CD4-positive, alpha-beta T cell (primary cell): ENCODE data around the gene PIRT. TPM values are rescaled to one million over a fixed set of nuclear protein-coding genes. Genes with fewer than 3 reads are reported as not detected.

Experiments
- ATAC-seq: fragments of 200-7000 bp; cut with Tn5 transposase; one replicate; pipeline ENCODE4 v1.10.0; 2022; ENCODE audit warnings: mild to moderate bottlenecking; ENCODE audit not compliant: poor library complexity
- CTCF ChIA-PET: fragments of 350-600 bp; sonication (Branson Sonifier 250); formaldehyde crosslinking; loops from one replicate; lab custom pipeline; 2021; ENCODE audit warnings: antibody characterized with exemption, inconsistent platforms; lab: Charles Lee
- POLR2A ChIA-PET: fragments of 350-600 bp; sonication (Branson Sonifier 250); formaldehyde crosslinking; loops from one replicate; lab custom pipeline; 2021; ENCODE audit warnings: antibody characterized with exemption, inconsistent platforms; lab: Charles Lee
- DNase-seq, 14 experiments: peaks; one replicate each; pipeline ENCODE4 v3.0.0-alpha.2; 2013 to 2020; ENCODE audit warnings: mixed read lengths in 2 of 14
- H3K27ac ChIP-seq, 2 donors: one replicate each; pipeline versions ENCODE4 v1.5.1 to v1.7.0; 2013; ENCODE audit warnings: low read length in 2 of 2, low read depth in 1 of 2, mild to moderate bottlenecking in 1 of 2
- H3K27me3 ChIP-seq, 2 experiments: 1 replicate in 1 of 2; 2 replicates in 1 of 2; pipeline versions ENCODE4 v1.6.1 to v1.7.0; 2013; ENCODE audit warnings: low read length in 2 of 2, control low read depth in 1 of 2, mild to moderate bottlenecking in 1 of 2, moderate library complexity in 1 of 2; ENCODE audit not compliant: insufficient read depth in 2 of 2, control insufficient read depth in 1 of 2
- H3K36me3 ChIP-seq: one replicate; pipeline ENCODE4 v1.6.1; 2013; ENCODE audit warnings: low read length, control low read depth; ENCODE audit not compliant: insufficient read depth
- H3K4me1 ChIP-seq: one replicate; pipeline ENCODE4 v1.6.1; 2013; ENCODE audit warnings: low read length, control low read depth; ENCODE audit not compliant: insufficient read depth
- H3K4me3 ChIP-seq: one replicate; pipeline ENCODE4 v1.5.1; 2013; ENCODE audit warnings: mild to moderate bottlenecking, low read length, moderate library complexity
- H3K9me3 ChIP-seq, 2 experiments: 1 replicate in 1 of 2; 2 replicates in 1 of 2; pipeline versions ENCODE4 v1.6.1 to v1.7.0; 2013; ENCODE audit warnings: low read length in 2 of 2, mild to moderate bottlenecking in 2 of 2, control low read depth in 1 of 2, moderate library complexity in 1 of 2; ENCODE audit not compliant: control insufficient read depth in 1 of 2, insufficient read depth in 1 of 2
- H3K27ac Mint-ChIP-seq: one replicate; pipeline ENCODE4 v1.8.0; 2020; ENCODE audit warnings: mixed read lengths
- H3K27me3 Mint-ChIP-seq: one replicate; pipeline ENCODE4 v1.8.0; 2021; ENCODE audit warnings: mixed read lengths
- H3K36me3 Mint-ChIP-seq: one replicate; pipeline ENCODE4 v1.8.0; 2021; ENCODE audit warnings: low read depth, mixed read lengths
- H3K4me1 Mint-ChIP-seq: one replicate; pipeline ENCODE4 v1.8.0; 2021; ENCODE audit warnings: low read depth, mixed read lengths
- H3K4me3 Mint-ChIP-seq: one replicate; pipeline ENCODE4 v1.8.0; 2020; ENCODE audit warnings: mild to moderate bottlenecking, mixed read lengths
- H3K9me3 Mint-ChIP-seq: one replicate; pipeline ENCODE4 v1.8.0; 2020; ENCODE audit warnings: mixed read lengths
- CTCF ChIP-seq: fragments of 200-600 bp; IDR thresholded peaks from one replicate; pipeline ENCODE4 v1.8.0; 2022; ENCODE audit warnings: antibody characterized with exemption, mild to moderate bottlenecking
- intact Hi-C, 2 experiments: fragments of 100-400 bp; cut with DNase I in 1 of 2; cut with micrococcal nuclease in 1 of 2; formaldehyde crosslinking; loops; one replicate each; pipeline versions ENCODE4 v1.15.1 to v1.9.0; 2023 to 2025; cut with DNase I, micrococcal nuclease
- total RNA-seq, 174 experiments: library from RNA in 2 of 174; stranded (reverse) in 2 of 174; gene quantifications; one replicate each; pipeline ENCODE4 v1.2.3 and lab custom pipeline; 2021 to 2026

The PIRT gene
- total RNA-seq, 2 experiments from 2014 or later: not detected

- H3K4me1 Mint-ChIP-seq: peaks cover 10% of the 10 kb centered on the region
- Histone ChIP-seq H3K9me3 (peaks cover 0 to 3% of the 10 kb centered on the region in 2 experiments), H3K4me3 (peak overlapping the region; percentile 50), H3K27me3 (peaks cover 0 to 4% of the 10 kb centered on the region in 2 experiments), H3K36me3 (no peaks in the 10 kb centered on the region), H3K4me1 (peaks cover 7% of the 10 kb centered on the region), H3K27ac (no peak overlapping the region)
- intact Hi-C loops: loop anchor here (1.0 kb wide), 2 partner anchors 108 to 199 kb away; no protein-coding TSS in a partner anchor
- ChIA-PET POLR2A (interaction anchor here (0.9 to 1.4 kb wide), 3 partner anchors 149 to 1152 kb away, joined by 4 to 6 read pairs (median 5); partner anchors contain the start of gene ZNF18), CTCF (interaction anchor here (0.7 to 1.4 kb wide), 3 partner anchors 108 to 206 kb away, joined by 3 to 10 read pairs (median 9); no protein-coding TSS in a partner anchor)
- H3K9me3 Mint-ChIP-seq: no peaks in the 10 kb centered on the region
- TF ChIP-seq CTCF: peak; percentile 8
- H3K36me3 Mint-ChIP-seq: no peaks in the 10 kb centered on the region
- H3K27ac Mint-ChIP-seq: no peak overlapping the region
- H3K4me3 Mint-ChIP-seq: peak overlapping the region; percentile 70
- H3K27me3 Mint-ChIP-seq: no peaks in the 10 kb centered on the region
- ATAC-seq (no peak), DNase-seq (no peak)
Measured at GRCh38 chr17:10845388-10845751, 7.5 kb upstream of the PIRT start.

GRCh38 chr17:10844621-10845387 is 6.9 kb upstream of the PIRT start:
- Histone ChIP-seq H3K4me3 (peak overlapping the region; percentile 50), H3K9me3 (peaks cover 0 to 3% of the 10 kb centered on the region in 2 experiments), H3K27ac (no peak overlapping the region), H3K36me3 (no peaks in the 10 kb centered on the region), H3K4me1 (peaks cover 7% of the 10 kb centered on the region), H3K27me3 (peaks cover 0 to 4% of the 10 kb centered on the region in 2 experiments)
- Mint-ChIP-seq H3K27ac (no peak overlapping the region), H3K4me1 (peaks cover 10% of the 10 kb centered on the region), H3K27me3 (no peaks in the 10 kb centered on the region), H3K9me3 (no peaks in the 10 kb centered on the region), H3K36me3 (no peaks in the 10 kb centered on the region), H3K4me3 (peak overlapping the region; percentile 70)
- peak; percentile 50 to 84 (median 64) for DNase-seq
- intact Hi-C loops: loop anchor here (1.0 kb wide), 2 partner anchors 108 to 199 kb away; no protein-coding TSS in a partner anchor
- POLR2A ChIA-PET: interaction anchor here (0.9 to 1.4 kb wide), 3 partner anchors 149 to 1152 kb away, joined by 4 to 6 read pairs (median 5); partner anchors contain the start of gene ZNF18
- peak; percentile 96 for ATAC-seq
- CTCF ChIA-PET: interaction anchor here (0.6 to 1.4 kb wide), 7 partner anchors 9 to 216 kb away, joined by 3 to 10 read pairs (median 3); no protein-coding TSS in a partner anchor
- TF ChIP-seq CTCF: peak; percentile 97

GRCh38 chr17:10843811-10844210 is 5.9 kb upstream of the PIRT start:
- H3K9me3 Mint-ChIP-seq: no peaks in the 10 kb centered on the region
- intact Hi-C loops: no loop called here
- peak overlapping the region; percentile 34 for H3K4me3 Mint-ChIP-seq
- DNase-seq (no peak), ATAC-seq (no peak)
- Histone ChIP-seq H3K27me3 (peaks cover 0 to 4% of the 10 kb centered on the region in 2 experiments), H3K4me3 (no peak overlapping the region), H3K27ac (no peak overlapping the region), H3K36me3 (no peaks in the 10 kb centered on the region), H3K4me1 (peaks cover 7% of the 10 kb centered on the region), H3K9me3 (peaks cover 0 to 3% of the 10 kb centered on the region in 2 experiments)
- H3K36me3 Mint-ChIP-seq: no peaks in the 10 kb centered on the region
- no peak for TF ChIP-seq CTCF
- CTCF ChIA-PET: no interaction called here
- no peak overlapping the region for H3K27ac Mint-ChIP-seq
- no peaks in the 10 kb centered on the region for H3K27me3 Mint-ChIP-seq
- peaks cover 10% of the 10 kb centered on the region for H3K4me1 Mint-ChIP-seq
- POLR2A ChIA-PET: no interaction called here
